Astrocyte (in vitro differentiated cells and primary cell): ENCODE results near the gene TPM4. TPM values are rescaled to one million over a fixed set of nuclear protein-coding genes. Genes with fewer than 3 reads are reported as not detected.
A peak's percentile ranks its signal among the peaks of the same experiment; 100 is the strongest.

Experiments used
- DNase-seq: peaks from one replicate; pipeline ENCODE4 v3.0.0-alpha.2; 2010; ENCODE audit warnings: low read depth
- FAIRE-seq: peaks from 2 replicates; lab custom pipeline; 2011; peaks lifted over from hg19 to GRCh38; lab: Jason Lieb, UNC
- H2AFZ ChIP-seq: 2 replicates; pipeline ENCODE4 v1.6.0; 2012; ENCODE audit warnings: low read depth, low read length, inconsistent platforms
- H3K27ac ChIP-seq: 2 replicates; pipeline ENCODE4 v1.5.1; 2011; ENCODE audit warnings: low read depth, low read length, inconsistent platforms
- H3K27me3 ChIP-seq: 2 replicates; pipeline ENCODE4 v1.6.0; 2011; ENCODE audit warnings: low read length, inconsistent platforms; ENCODE audit not compliant: insufficient read depth
- H3K36me3 ChIP-seq: 2 replicates; pipeline ENCODE4 v1.5.1; 2011; ENCODE audit warnings: low read length, inconsistent platforms; ENCODE audit not compliant: insufficient read depth
- H3K4me1 ChIP-seq: 2 replicates; pipeline ENCODE4 v1.5.1; 2011; ENCODE audit warnings: low read length, inconsistent platforms; ENCODE audit not compliant: insufficient read depth
- H3K4me2 ChIP-seq: 2 replicates; pipeline ENCODE4 v1.6.0; 2012; ENCODE audit warnings: low read length, inconsistent platforms
- H3K4me3 ChIP-seq: 2 replicates; pipeline ENCODE4 v1.5.1; 2011; ENCODE audit warnings: low read depth, mild to moderate bottlenecking, low read length, inconsistent platforms; ENCODE audit not compliant: insufficient read depth
- H3K79me2 ChIP-seq: 2 replicates; pipeline ENCODE4 v1.6.0; 2012; ENCODE audit warnings: mild to moderate bottlenecking, low read length, inconsistent platforms; ENCODE audit not compliant: insufficient read depth
- H3K9ac ChIP-seq: 2 replicates; pipeline ENCODE4 v1.6.0; 2012; ENCODE audit warnings: mild to moderate bottlenecking, low read length, inconsistent platforms
- H3K9me3 ChIP-seq: 2 replicates; pipeline ENCODE4 v1.5.1; 2012; ENCODE audit warnings: low read depth, mild to moderate bottlenecking, low read length, inconsistent platforms; ENCODE audit not compliant: insufficient read depth
- H4K20me1 ChIP-seq: 2 replicates; pipeline ENCODE4 v1.6.0; 2012; ENCODE audit warnings: low read length, inconsistent platforms; ENCODE audit not compliant: insufficient read depth
- H3K27ac Mint-ChIP-seq: one replicate; pipeline ENCODE4 v1.8.0; 2021; ENCODE audit warnings: mild to moderate bottlenecking, mixed read lengths; ENCODE audit not compliant: unreplicated experiment
- H3K27me3 Mint-ChIP-seq: one replicate; pipeline ENCODE4 v1.8.0; 2021; ENCODE audit warnings: low read depth, mixed read lengths; ENCODE audit not compliant: unreplicated experiment
- H3K36me3 Mint-ChIP-seq: one replicate; pipeline ENCODE4 v1.8.0; 2021; ENCODE audit warnings: low read depth, mixed read lengths; ENCODE audit not compliant: unreplicated experiment
- H3K4me1 Mint-ChIP-seq: one replicate; pipeline ENCODE4 v1.8.0; 2021; ENCODE audit warnings: low read depth, mixed read lengths; ENCODE audit not compliant: unreplicated experiment
- H3K4me3 Mint-ChIP-seq: one replicate; pipeline ENCODE4 v1.8.0; 2021; ENCODE audit warnings: mild to moderate bottlenecking, moderate library complexity, mixed read lengths; ENCODE audit not compliant: unreplicated experiment
- H3K9me3 Mint-ChIP-seq: one replicate; pipeline ENCODE4 v1.8.0; 2021; ENCODE audit warnings: mild to moderate bottlenecking, mixed read lengths; ENCODE audit not compliant: unreplicated experiment
- EZH2 ChIP-seq: IDR thresholded peaks from 2 replicates; pipeline ENCODE4 v1.6.1; 2012; ENCODE audit warnings: mild to moderate bottlenecking, low read length, inconsistent platforms; ENCODE audit not compliant: insufficient read depth
- total RNA-seq: library from RNA; stranded (reverse); gene quantifications from 2 replicates; pipeline ENCODE4 v1.2.1, GENCODE V29; 2021
- TF ChIP-seq, protein P1 (sequence below): IDR thresholded peaks from 2 replicates; pipeline ENCODE4 v1.5.1; 2011; ENCODE audit warnings: low read depth, mild to moderate bottlenecking, inconsistent platforms, low read length, moderate library complexity; ENCODE audit not compliant: insufficient read depth

Gene TPM4
- total RNA-seq, 1 donor from 2014 or later = 811 TPM

DNA sequence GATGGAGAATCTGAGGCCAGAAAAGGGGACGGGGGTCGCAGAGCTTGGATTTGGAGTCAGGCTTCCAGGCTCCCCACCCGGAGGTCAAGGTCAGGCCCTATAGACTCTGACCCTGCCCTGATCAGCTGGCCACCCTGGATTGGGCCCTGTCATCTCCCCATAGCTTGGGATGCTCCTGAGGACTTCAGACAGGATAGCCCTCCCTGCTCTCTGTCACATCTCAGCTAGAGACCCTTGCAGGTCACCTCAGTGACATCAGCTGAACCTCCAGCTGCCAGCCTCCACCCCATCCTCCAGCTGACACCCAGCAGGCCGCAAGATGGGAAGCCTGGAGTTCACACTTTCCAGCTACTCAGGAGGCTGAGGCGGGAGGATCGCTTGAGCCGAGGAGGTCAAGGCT is 2.8 kb upstream of the TPM4 start:
- Mint-ChIP-seq H3K27me3 (no peaks in the 10 kb centered on the region), H3K4me3 (no peak overlapping the region), H3K4me1 (peaks cover 13% of the 10 kb centered on the region), H3K36me3 (peaks cover 5% of the 10 kb centered on the region), H3K27ac (no peak overlapping the region), H3K9me3 (no peaks in the 10 kb centered on the region)
- no peak for TF ChIP-seq EZH2
- TF ChIP-seq, protein P1, sequence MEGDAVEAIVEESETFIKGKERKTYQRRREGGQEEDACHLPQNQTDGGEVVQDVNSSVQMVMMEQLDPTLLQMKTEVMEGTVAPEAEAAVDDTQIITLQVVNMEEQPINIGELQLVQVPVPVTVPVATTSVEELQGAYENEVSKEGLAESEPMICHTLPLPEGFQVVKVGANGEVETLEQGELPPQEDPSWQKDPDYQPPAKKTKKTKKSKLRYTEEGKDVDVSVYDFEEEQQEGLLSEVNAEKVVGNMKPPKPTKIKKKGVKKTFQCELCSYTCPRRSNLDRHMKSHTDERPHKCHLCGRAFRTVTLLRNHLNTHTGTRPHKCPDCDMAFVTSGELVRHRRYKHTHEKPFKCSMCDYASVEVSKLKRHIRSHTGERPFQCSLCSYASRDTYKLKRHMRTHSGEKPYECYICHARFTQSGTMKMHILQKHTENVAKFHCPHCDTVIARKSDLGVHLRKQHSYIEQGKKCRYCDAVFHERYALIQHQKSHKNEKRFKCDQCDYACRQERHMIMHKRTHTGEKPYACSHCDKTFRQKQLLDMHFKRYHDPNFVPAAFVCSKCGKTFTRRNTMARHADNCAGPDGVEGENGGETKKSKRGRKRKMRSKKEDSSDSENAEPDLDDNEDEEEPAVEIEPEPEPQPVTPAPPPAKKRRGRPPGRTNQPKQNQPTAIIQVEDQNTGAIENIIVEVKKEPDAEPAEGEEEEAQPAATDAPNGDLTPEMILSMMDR = no peak
- H3K4me1 ChIP-seq = peaks cover 36% of the 10 kb centered on the region
- H3K4me2 ChIP-seq = no peak overlapping the region
- H3K27me3 ChIP-seq = no peaks in the 10 kb centered on the region
- H3K79me2 ChIP-seq = peaks cover 72% of the 10 kb centered on the region
- H3K27ac ChIP-seq = no peak overlapping the region
- H3K36me3 ChIP-seq = no peaks in the 10 kb centered on the region
- no peaks in the 10 kb centered on the region for H3K9me3 ChIP-seq
- H4K20me1 ChIP-seq = peaks cover 22% of the 10 kb centered on the region
- no peak for FAIRE-seq
- H2AFZ ChIP-seq = no peak overlapping the region
- no peak overlapping the region for H3K9ac ChIP-seq
- H3K4me3 ChIP-seq = no peak overlapping the region
- no peak for DNase-seq

GRCh38 chr19:16073988-16074387 is 2.3 kb upstream of the TPM4 start:
- H3K9me3 ChIP-seq = no peaks in the 10 kb centered on the region
- no peak overlapping the region for H3K27ac ChIP-seq
- Mint-ChIP-seq H3K27ac (no peak overlapping the region), H3K4me3 (peak overlapping the region; percentile 64), H3K4me1 (peaks cover 18% of the 10 kb centered on the region), H3K9me3 (no peaks in the 10 kb centered on the region), H3K36me3 (peaks cover 7% of the 10 kb centered on the region), H3K27me3 (no peaks in the 10 kb centered on the region)
- peaks cover 33% of the 10 kb centered on the region for H3K4me1 ChIP-seq
- no peaks in the 10 kb centered on the region for H3K36me3 ChIP-seq
- no peak overlapping the region for H3K4me2 ChIP-seq
- H3K4me3 ChIP-seq = no peak overlapping the region
- no peak for FAIRE-seq
- no peak overlapping the region for H2AFZ ChIP-seq
- DNase-seq = no peak
- peaks cover 17% of the 10 kb centered on the region for H4K20me1 ChIP-seq
- no peak for TF ChIP-seq EZH2
- TF ChIP-seq, protein P1 = no peak
- peaks cover 72% of the 10 kb centered on the region for H3K79me2 ChIP-seq
- no peaks in the 10 kb centered on the region for H3K27me3 ChIP-seq
- no peak overlapping the region for H3K9ac ChIP-seq

GRCh38 chr19:16074488-16075365 is 1.6 kb upstream of the TPM4 start:
- Histone ChIP-seq H2AFZ (no peak overlapping the region), H3K4me2 (peak overlapping the region; percentile 86), H3K36me3 (no peaks in the 10 kb centered on the region), H3K4me3 (no peak overlapping the region), H3K27me3 (no peaks in the 10 kb centered on the region), H3K9me3 (no peaks in the 10 kb centered on the region), H3K27ac (no peak overlapping the region), H3K4me1 (peaks cover 34% of the 10 kb centered on the region), H3K9ac (no peak overlapping the region), H4K20me1 (peaks cover 14% of the 10 kb centered on the region), H3K79me2 (peaks cover 72% of the 10 kb centered on the region)
- Mint-ChIP-seq H3K4me3 (peak overlapping the region; percentile 87), H3K27me3 (no peaks in the 10 kb centered on the region), H3K4me1 (peaks cover 21% of the 10 kb centered on the region), H3K27ac (peak overlapping the region; percentile 91), H3K9me3 (no peaks in the 10 kb centered on the region), H3K36me3 (peaks cover 7% of the 10 kb centered on the region)
- DNase-seq (no peak), FAIRE-seq (no peak)
- TF ChIP-seq, protein P1 = no peak
